Adrenal gland (tissue), 12 donors: Measurements from ENCODE around the gene SLC30A4. TPM values are rescaled to one million over a fixed set of nuclear protein-coding genes. Genes with fewer than 3 reads are reported as not detected.

Experiments
- DNase-seq, 7 donors: peaks; one replicate each; pipeline ENCODE4 v3.0.0-alpha.2; 2019 to 2020
- H3K27ac ChIP-seq, 5 donors: fragments of 200-600 bp; sonication (generic) in 4 of 5; 1 replicate in 3 of 5; 2 replicates in 2 of 5; pipeline versions ENCODE4 v1.5.1 to v1.8.0; 2016 to 2020; ENCODE audit warnings: mild to moderate bottlenecking in 1 of 5
- H3K27me3 ChIP-seq: fragments of 200-600 bp; 2 replicates; pipeline ENCODE4 v1.8.0; 2021
- H3K36me3 ChIP-seq, 2 donors: fragments of 200-600 bp; replicated peaks in 1 of 2; 1 replicate in 1 of 2; 2 replicates in 1 of 2; pipeline versions ENCODE4 v1.5.1 to v1.8.0; 2018 to 2022
- H3K4me1 ChIP-seq, 2 donors: fragments of 200-600 bp; replicated peaks in 1 of 2; 1 replicate in 1 of 2; 2 replicates in 1 of 2; pipeline versions ENCODE4 v1.5.1 to v1.8.0; 2018 to 2021
- H3K4me3 ChIP-seq, 4 donors: fragments of 200-600 bp; sonication (generic) in 3 of 4; one replicate each; pipeline ENCODE4 v1.5.1; 2016 to 2018
- H3K9me3 ChIP-seq, 3 donors: fragments of 200-600 bp; sonication (generic) in 1 of 3; replicated peaks in 1 of 3; 1 replicate in 2 of 3; 2 replicates in 1 of 3; pipeline versions ENCODE4 v1.5.1 to v1.8.0; 2016 to 2021
- POLR2A ChIP-seq, 2 donors: fragments of 450-650 bp; IDR thresholded peaks; one replicate each; pipeline ENCODE4 v1.6.1; 2017; ENCODE audit warnings: antibody characterized with exemption in 2 of 2, mild to moderate bottlenecking in 2 of 2, moderate library complexity in 1 of 2
- WGBS, 4 donors: extraction: QIAGEN DNeasy Blood & Tissue Kit in 2 of 4; methylation state at CpG; one replicate each; pipeline versions ENCODE4 v1.1.5 to v1.1.7; 2013 to 2017; 5-methylcytosine and 5-hydroxymethylcytosine counted together
- intact Hi-C, 2 donors: fragments of 100-400 bp; cut with DNase I; formaldehyde crosslinking; loops; one replicate each; pipeline versions ENCODE4 v1.14.1 to v1.15.0; 2022 to 2023
- polyA plus RNA-seq, 3 donors: library from polyadenylated mRNA; stranded (reverse); fragments of 200-250 nt in 2 of 3; fragments of 350-450 nt in 1 of 3; fragmentation: Illumina TruSeq in 1 of 3; extraction: RNeasy Lipid Tissue Mini Kit (QIAGEN cat#74804) in 1 of 3; gene quantifications; one replicate each; pipeline ENCODE4 v1.2.3, GENCODE V29; 2013 to 2014
- total RNA-seq, 9 donors: library from RNA; depleted of rRNA in 4 of 9; stranded (reverse); fragments of >200 nt in 4 of 9; fragments of 120-200 nt in 1 of 9; fragmentation: NEBNext Ultra II Directional in 1 of 9; extraction: Animal tissue kit (Norgen Biotek cat#: 25700) in 1 of 9; gene quantifications; one replicate each; pipeline versions ENCODE4 v1.1.0 to v1.2.4, GENCODE V29; 2013 to 2023
- TF ChIP-seq, protein P1 (sequence below), 6 experiments: fragments of 450-650 bp in 4 of 6; fragments of 200-600 bp in 2 of 6; sonication (generic) in 1 of 6; IDR thresholded peaks; 1 replicate in 5 of 6; 2 replicates in 1 of 6; pipeline versions ENCODE4 v1.5.1 to v1.8.0; 2016 to 2021; ENCODE audit warnings: antibody characterized with exemption in 6 of 6, mild to moderate bottlenecking in 2 of 6, moderate library complexity in 1 of 6
- donor health status: healthy with polysubstance abuse.
- donor health status: Bipolar disorder and iron deficiency.
- donor health status: DM: yes; HTN: yes; CAD: no.
- donor health status: DM: no; HTN: no; CAD: no.
- donor health status: DM: no; HTN: no; CAD: no.
- donor health status: DM: yes; HTN: yes; CAD: no.

Gene SLC30A4
- total and polyA plus RNA-seq, 12 donors = 1.5 to 10.6 (median 6.1) TPM

DNA sequence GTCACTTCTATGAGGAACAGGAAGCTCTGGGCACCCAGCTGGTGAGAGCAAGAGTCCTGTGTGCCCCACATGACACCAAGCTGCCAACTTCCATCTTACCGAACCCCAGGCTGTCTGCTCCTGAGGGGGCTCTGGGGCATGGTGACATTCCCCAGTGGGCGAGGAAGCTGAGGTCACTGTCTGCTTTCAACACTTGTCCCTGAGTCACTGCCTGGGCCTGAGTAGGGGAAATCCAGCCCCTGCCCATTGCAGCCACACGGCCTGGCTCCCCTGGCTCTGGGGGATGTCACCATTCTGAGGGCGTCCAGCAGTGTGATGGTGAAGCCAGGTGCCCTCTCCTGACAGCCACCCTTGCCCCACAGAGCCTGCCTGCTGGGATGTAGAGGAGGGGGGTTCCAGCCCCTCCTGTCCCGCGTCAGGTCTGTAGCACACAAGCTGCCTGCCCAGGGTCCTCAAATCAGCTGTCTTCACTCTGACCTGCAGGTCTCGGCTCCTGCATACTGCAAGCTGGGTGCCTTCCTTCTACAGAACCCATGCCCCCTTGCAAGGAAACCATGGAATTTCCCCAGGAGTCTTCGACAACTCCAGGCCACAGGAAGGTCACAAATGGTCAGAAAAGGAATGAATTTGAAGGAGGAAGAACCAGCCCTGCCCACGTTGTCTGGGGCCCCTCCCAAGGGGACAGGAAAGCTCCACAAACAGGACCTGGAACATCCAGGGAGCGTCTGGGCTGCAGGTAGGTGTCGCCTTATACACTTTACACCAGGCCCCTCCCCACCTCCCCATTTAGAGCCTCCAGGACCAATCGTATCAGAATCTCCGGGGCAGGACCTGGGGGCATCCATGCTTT, 74.3 kb downstream of the SLC30A4 start:
- Histone ChIP-seq H3K36me3 (no peaks in the 10 kb centered on the region), H3K4me3 (no peak overlapping the region), H3K27me3 (peaks cover 5% of the 10 kb centered on the region), H3K27ac (no peak overlapping the region), H3K4me1 (no peaks in the 10 kb centered on the region), H3K9me3 (no peaks in the 10 kb centered on the region)
- WGBS, 4 donors = 61 to 75% (median 66%) methylated on average over 9 to 13 of the region's 13 CpGs
- TF ChIP-seq, protein P1, sequence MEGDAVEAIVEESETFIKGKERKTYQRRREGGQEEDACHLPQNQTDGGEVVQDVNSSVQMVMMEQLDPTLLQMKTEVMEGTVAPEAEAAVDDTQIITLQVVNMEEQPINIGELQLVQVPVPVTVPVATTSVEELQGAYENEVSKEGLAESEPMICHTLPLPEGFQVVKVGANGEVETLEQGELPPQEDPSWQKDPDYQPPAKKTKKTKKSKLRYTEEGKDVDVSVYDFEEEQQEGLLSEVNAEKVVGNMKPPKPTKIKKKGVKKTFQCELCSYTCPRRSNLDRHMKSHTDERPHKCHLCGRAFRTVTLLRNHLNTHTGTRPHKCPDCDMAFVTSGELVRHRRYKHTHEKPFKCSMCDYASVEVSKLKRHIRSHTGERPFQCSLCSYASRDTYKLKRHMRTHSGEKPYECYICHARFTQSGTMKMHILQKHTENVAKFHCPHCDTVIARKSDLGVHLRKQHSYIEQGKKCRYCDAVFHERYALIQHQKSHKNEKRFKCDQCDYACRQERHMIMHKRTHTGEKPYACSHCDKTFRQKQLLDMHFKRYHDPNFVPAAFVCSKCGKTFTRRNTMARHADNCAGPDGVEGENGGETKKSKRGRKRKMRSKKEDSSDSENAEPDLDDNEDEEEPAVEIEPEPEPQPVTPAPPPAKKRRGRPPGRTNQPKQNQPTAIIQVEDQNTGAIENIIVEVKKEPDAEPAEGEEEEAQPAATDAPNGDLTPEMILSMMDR (IDR thresholded peaks at IDR 0.05) = no peak
- no peak for TF ChIP-seq POLR2A (IDR thresholded peaks at IDR 0.05)
- DNase-seq = peak in 2 of 7 donors; percentile 20 to 27
- intact Hi-C loops = no loop called here

DNA sequence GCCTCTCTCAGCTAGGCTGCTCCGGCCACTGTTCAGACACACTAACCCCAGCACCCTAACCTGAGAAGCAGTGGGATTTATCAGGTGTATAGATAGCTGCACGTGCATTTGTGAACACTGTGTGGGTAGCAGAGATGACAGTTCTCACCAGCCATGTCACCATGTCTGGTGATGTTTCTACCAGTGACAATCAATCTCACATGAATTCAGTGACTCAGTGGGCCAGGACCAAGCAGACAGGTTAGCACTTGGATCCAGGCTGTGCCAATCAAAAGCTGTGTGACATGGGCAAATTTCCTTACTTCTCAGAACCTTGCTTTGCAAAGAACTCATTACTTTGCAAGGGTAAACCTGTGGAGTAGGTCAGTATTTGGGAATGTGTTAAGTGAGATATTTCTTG, 78.9 kb downstream of the SLC30A4 start:
- Histone ChIP-seq H3K27me3 (peaks cover 5% of the 10 kb centered on the region), H3K27ac (no peak overlapping the region), H3K9me3 (no peaks in the 10 kb centered on the region), H3K4me1 (no peaks in the 10 kb centered on the region), H3K4me3 (no peak overlapping the region), H3K36me3 (no peaks in the 10 kb centered on the region)
- DNase-seq = no peak
- WGBS, 4 donors = 40 to 86% (median 82%) methylated on average over 1 to 2 of the region's 2 CpGs
- intact Hi-C loops = no loop called here
- TF ChIP-seq POLR2A (IDR thresholded peaks at IDR 0.05) = no peak

DNA sequence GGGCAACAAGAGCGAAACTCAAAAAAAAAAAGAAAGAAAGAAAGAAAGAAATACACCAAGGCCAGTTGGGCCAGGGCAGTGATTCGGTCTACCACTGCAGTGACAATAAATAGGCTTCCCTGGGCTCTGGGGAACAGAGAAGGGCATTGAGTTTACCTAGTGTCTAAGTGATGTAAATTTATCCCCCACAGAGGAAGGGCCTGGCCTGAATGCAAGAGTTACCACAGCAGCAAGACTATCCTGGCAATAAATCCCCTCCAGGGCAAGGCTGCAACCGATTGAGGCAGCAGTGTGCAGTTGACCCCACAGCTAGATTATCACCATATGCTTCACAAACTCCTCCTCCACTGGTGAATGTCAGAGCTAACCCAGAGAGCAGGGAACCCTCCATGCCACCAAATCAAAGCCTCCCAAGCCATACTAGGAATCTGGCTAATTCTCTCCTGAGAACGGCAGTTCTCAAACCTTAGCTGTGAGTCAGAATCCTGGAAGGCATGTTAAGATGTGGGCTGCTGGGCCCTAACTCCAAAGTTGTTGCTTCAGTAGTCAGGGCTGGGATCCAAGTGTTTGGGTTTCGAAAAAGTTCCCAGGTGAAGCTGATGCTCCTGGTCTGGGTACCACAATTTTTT, 79.9 kb downstream of the SLC30A4 start:
- Histone ChIP-seq H3K27ac (no peak overlapping the region), H3K36me3 (no peaks in the 10 kb centered on the region), H3K27me3 (peaks cover 5% of the 10 kb centered on the region), H3K9me3 (no peaks in the 10 kb centered on the region), H3K4me3 (no peak overlapping the region), H3K4me1 (no peaks in the 10 kb centered on the region)
- WGBS, 4 donors = 74 to 79% (median 75%) methylated on average over 5 of the region's 5 CpGs
- no peak for DNase-seq
- intact Hi-C loops = no loop called here
- no peak for TF ChIP-seq POLR2A (IDR thresholded peaks at IDR 0.05)
- TF ChIP-seq, protein P1 (IDR thresholded peaks at IDR 0.05) = no peak

DNA sequence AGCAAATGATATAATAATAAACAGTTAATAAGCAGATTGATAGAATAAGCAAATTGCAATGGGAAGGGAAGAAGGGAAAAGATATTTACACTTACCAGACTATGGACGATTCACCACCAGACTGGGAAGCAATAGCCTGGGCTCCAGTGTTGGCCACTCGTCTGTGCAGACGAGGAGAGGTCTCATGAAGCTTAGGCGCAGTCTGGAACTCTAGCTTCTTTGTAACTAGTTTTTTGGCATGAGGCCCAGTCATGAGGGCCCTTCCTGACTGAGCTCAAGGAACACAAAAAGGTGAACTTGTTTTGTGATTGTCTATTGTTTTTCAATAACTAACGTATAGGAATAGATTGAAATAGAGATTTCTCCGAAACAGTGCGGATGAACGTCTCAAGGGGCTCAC, 80.9 kb downstream of the SLC30A4 start:
- H3K27me3 ChIP-seq = peaks cover 5% of the 10 kb centered on the region
- no peaks in the 10 kb centered on the region for H3K36me3 ChIP-seq
- no peaks in the 10 kb centered on the region for H3K4me1 ChIP-seq
- WGBS, 4 donors = 73 to 77% (median 75%) methylated on average over 8 of the region's 8 CpGs
- H3K4me3 ChIP-seq = no peak overlapping the region
- DNase-seq = no peak
- H3K9me3 ChIP-seq = no peaks in the 10 kb centered on the region
- TF ChIP-seq, protein P1 (IDR thresholded peaks at IDR 0.05) = no peak
- no peak for TF ChIP-seq POLR2A (IDR thresholded peaks at IDR 0.05)
- H3K27ac ChIP-seq = no peak overlapping the region
- intact Hi-C loops = no loop called here
